GM19328 (cell line): ENCODE data around the gene NT5C.
"Not testable (repeated sequence)": the region's sequence is repeated elsewhere in the genome, so short reads cannot be mapped to it uniquely, and the experiment has no call there.

Source experiments
- ATAC-seq: cut with Tn5 transposase; IDR thresholded peaks from one replicate; pipeline ENCODE4 v1.9.1; 2021; ENCODE audit warnings: mild to moderate bottlenecking, moderate library complexity; ENCODE audit not compliant: unreplicated experiment

Gene NT5C

GRCh38 chr17:75131278-75132017 lies at the start of gene NT5C:
Gene NT5C, minus strand, starts transcription at chr17:75131742. Its CDS starts 35 bp downstream, at chr17:75131707.
- peak; percentile 80 for ATAC-seq

GRCh38 chr17:75181110-75181509 lies 49.6 kb upstream of the NT5C start:
- ATAC-seq, result no peak

- no peak for ATAC-seq
Observed at GRCh38 chr17:75178453-75178852, 46.9 kb upstream of the NT5C start.

- no peak for ATAC-seq
Observed at GRCh38 chr17:75176625-75177024, 45.1 kb upstream of the NT5C start.

GRCh38 chr17:75174996-75175395 lies 43.5 kb upstream of the NT5C start:
- ATAC-seq, result no peak

GRCh38 chr17:75173526-75173925 lies 42.0 kb upstream of the NT5C start:
- no peak for ATAC-seq

- no peak for ATAC-seq
Observed at GRCh38 chr17:75168998-75169397, 37.5 kb upstream of the NT5C start.

- not testable (repeated sequence) for ATAC-seq
Observed at GRCh38 chr17:75164606-75165005, 33.1 kb upstream of the NT5C start.

- no peak for ATAC-seq
Observed at GRCh38 chr17:75163074-75163473, 31.5 kb upstream of the NT5C start.

- no peak for ATAC-seq
Observed at GRCh38 chr17:75160211-75160610, 28.7 kb upstream of the NT5C start.

- no peak for ATAC-seq
Observed at GRCh38 chr17:75159196-75160031, 27.9 kb upstream of the NT5C start.

- ATAC-seq, result not testable (repeated sequence)
Observed at GRCh38 chr17:75158480-75158879, 26.9 kb upstream of the NT5C start.

GRCh38 chr17:75155191-75155601 lies 23.7 kb upstream of the NT5C start:
- no peak for ATAC-seq

- peak; percentile 90 for ATAC-seq
Observed at GRCh38 chr17:75154195-75155106, 22.9 kb upstream of the NT5C start, which contains the start of gene JPT1. Gene JPT1, minus strand, starts transcription at chr17:75154512. Its CDS starts 115 bp downstream, at chr17:75154397.

GRCh38 chr17:75153780-75154194 lies 22.2 kb upstream of the NT5C start:
- ATAC-seq, result peak; percentile 25

- no peak for ATAC-seq
Observed at GRCh38 chr17:75152922-75153779, 21.6 kb upstream of the NT5C start.

- ATAC-seq, result no peak
Observed at GRCh38 chr17:75152523-75152921, 21.0 kb upstream of the NT5C start.

GRCh38 chr17:75151930-75152329 lies 20.4 kb upstream of the NT5C start:
- no peak for ATAC-seq

GRCh38 chr17:75147878-75148546 lies 16.5 kb upstream of the NT5C start:
- no peak for ATAC-seq
